GM18951 (cell line): Measurements from ENCODE around the gene POLR1B.

Source experiments
- POLR2A ChIP-seq: IDR thresholded peaks from 4 replicates; pipeline ENCODE4 v1.6.1; 2011; ENCODE audit warnings: mild to moderate bottlenecking; ENCODE audit not compliant: insufficient read length, insufficient read depth; ENCODE audit errors: extremely low read depth
- in situ Hi-C: fragments of 300-500 bp; cut with MboI; formaldehyde crosslinking; loops from one replicate; pipeline ENCODE4 v1.12.0; 2022; ENCODE audit warnings: low sequenced_read_pairs, mixed read lengths, inconsistent platforms; ENCODE audit not compliant: unreplicated experiment

Gene POLR1B

GRCh38 chr2:112572005-112572404 is 29.7 kb downstream of the POLR1B start:
- in situ Hi-C loops, result no loop called here
- no peak for TF ChIP-seq POLR2A

GRCh38 chr2:112577756-112578155 is 35.5 kb downstream of the POLR1B start:
- in situ Hi-C loops, result no loop called here
- no peak for TF ChIP-seq POLR2A

- in situ Hi-C loops, result no loop called here
- TF ChIP-seq POLR2A, result no peak
Measured at GRCh38 chr2:112579241-112579640, 37.0 kb downstream of the POLR1B start.

GRCh38 chr2:112580084-112580483 is 37.8 kb downstream of the POLR1B start:
- in situ Hi-C loops, result no loop called here

GRCh38 chr2:112582314-112582746 is 40.1 kb downstream of the POLR1B start:
- no peak for TF ChIP-seq POLR2A
- in situ Hi-C loops, result no loop called here

More at GRCh38 chr2:112580084-112580483, 37.8 kb downstream of the POLR1B start:
- TF ChIP-seq POLR2A, result no peak

GRCh38 chr2:112583497-112584133 is 41.4 kb downstream of the POLR1B start:
- no peak for TF ChIP-seq POLR2A

GRCh38 chr2:112584134-112584890 is 42.0 kb downstream of the POLR1B start, which contains the start of gene CHCHD5:
Gene CHCHD5, plus strand, starts transcription at chr2:112584609. Its CDS starts 39 bp downstream, at chr2:112584648.
- in situ Hi-C loops, result no loop called here
- TF ChIP-seq POLR2A, result peak; percentile 82

More at GRCh38 chr2:112583497-112584133, 41.4 kb downstream of the POLR1B start:
- in situ Hi-C loops, result no loop called here

GRCh38 chr2:112584891-112585250 is 42.6 kb downstream of the POLR1B start:
- TF ChIP-seq POLR2A, result no peak
- in situ Hi-C loops, result no loop called here

- in situ Hi-C loops, result no loop called here
- TF ChIP-seq POLR2A, result no peak
Measured at GRCh38 chr2:112585400-112585799, 43.1 kb downstream of the POLR1B start.

GRCh38 chr2:112585873-112586464 is 43.7 kb downstream of the POLR1B start:
- TF ChIP-seq POLR2A, result no peak
- in situ Hi-C loops, result no loop called here

- no peak for TF ChIP-seq POLR2A
- in situ Hi-C loops, result no loop called here
Measured at GRCh38 chr2:112588611-112589045, 46.4 kb downstream of the POLR1B start.

GRCh38 chr2:112591413-112591812 is 49.1 kb downstream of the POLR1B start:
- TF ChIP-seq POLR2A, result no peak
- in situ Hi-C loops, result no loop called here

- in situ Hi-C loops, result no loop called here
- no peak for TF ChIP-seq POLR2A
Measured at GRCh38 chr2:112593736-112594135, 51.5 kb downstream of the POLR1B start.
